GM12865 (cell line): Measurements from ENCODE around the gene DPP10.

Experiments used
- DNase-seq: peaks from one replicate; pipeline ENCODE4 v3.0.0; 2010; ENCODE audit warnings: low read depth
- H3K4me3 ChIP-seq: 2 replicates; pipeline ENCODE4 v1.5.1; 2011; ENCODE audit warnings: mild to moderate bottlenecking, low read depth, low read length, control low read depth
- CTCF ChIP-seq: IDR thresholded peaks from 2 replicates; pipeline ENCODE4 v1.5.1; 2011; ENCODE audit warnings: low read length, control low read depth, low read depth, inconsistent platforms; ENCODE audit not compliant: insufficient read depth; ENCODE audit errors: missing control alignments

DPP10 gene

DNA sequence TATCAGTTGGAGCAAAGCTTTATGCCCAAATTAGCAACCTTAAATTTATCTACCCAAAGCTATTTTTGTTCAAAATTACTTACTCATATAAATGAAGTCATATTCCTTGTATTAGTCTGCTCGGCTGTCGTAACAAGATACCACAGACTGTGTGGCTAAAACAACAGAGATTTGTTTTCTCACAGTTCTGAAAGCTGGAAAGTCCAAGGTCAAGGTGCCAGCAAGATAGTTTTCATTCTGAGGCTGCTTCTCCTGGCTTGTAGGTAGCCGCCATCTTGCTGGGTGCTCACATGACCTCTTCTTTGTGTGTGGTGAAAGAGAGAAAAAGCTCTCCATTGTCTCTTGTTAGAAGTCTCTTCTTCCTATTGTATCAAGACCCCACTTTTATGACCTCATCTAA, 15.7 kb upstream of the DPP10 start:
- TF ChIP-seq CTCF: no peak
- H3K4me3 ChIP-seq: no peak overlapping the region
- DNase-seq: no peak

DNA sequence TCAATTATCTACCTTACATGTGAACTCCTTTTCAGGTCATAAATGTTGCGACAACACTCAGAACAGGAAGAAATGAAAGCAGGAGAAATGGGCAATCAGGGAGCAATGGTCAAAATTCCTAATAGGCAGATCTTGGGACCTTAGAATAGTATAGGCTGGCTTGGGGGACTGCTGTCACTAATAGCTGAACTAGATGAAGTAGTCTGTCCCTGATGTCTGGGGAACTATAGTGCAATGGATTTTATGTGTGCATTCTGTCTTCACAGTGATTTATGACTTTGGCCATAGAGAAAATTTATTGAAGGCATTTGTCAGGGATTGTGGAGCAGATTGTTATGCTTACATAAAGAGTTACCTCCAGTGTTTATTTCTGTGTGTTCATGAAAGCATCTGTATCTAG, 6.1 kb upstream of the DPP10 start:
- no peak overlapping the region for H3K4me3 ChIP-seq
- no peak for DNase-seq
- TF ChIP-seq CTCF: no peak

GRCh38 chr2:114446571-114446970, 4.1 kb downstream of the DPP10 start:
- no peak overlapping the region for H3K4me3 ChIP-seq
- no peak for TF ChIP-seq CTCF
- no peak for DNase-seq

- TF ChIP-seq CTCF: no peak
- no peak overlapping the region for H3K4me3 ChIP-seq
- no peak for DNase-seq
These were observed 8.2 kb downstream of the DPP10 start for GRCh38 chr2:114450639-114451038.

- no peak for TF ChIP-seq CTCF
- H3K4me3 ChIP-seq: no peak overlapping the region
- no peak for DNase-seq
These were observed 14.1 kb downstream of the DPP10 start for GRCh38 chr2:114456566-114456965.

GRCh38 chr2:114457956-114458355, 15.5 kb downstream of the DPP10 start:
- no peak for TF ChIP-seq CTCF
- no peak for DNase-seq
- H3K4me3 ChIP-seq: no peak overlapping the region

DNA sequence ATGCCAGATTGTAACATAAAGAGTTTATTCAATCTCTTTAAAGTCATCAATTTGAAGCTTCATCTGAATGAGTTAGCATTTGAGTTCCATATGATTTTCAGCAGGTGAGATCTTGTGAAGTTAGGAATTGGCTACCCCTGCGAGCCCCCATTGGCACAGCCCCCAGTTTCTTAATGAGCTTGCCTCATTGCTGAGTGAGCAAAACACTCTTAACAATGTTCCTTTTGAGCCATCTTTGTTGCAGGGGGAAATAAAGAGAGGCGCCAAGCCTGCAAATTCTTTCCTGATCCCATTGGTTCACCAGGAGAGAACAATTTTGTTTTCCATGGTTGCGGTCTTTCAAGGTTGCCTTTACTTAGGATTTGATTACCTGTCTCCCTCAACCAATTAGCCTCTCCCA, 18.7 kb downstream of the DPP10 start:
- no peak for DNase-seq
- H3K4me3 ChIP-seq: no peak overlapping the region
- no peak for TF ChIP-seq CTCF
